Tibial nerve (tissue), 4 donors: ENCODE data around the gene MED13L.

Experiments
- EP300 ChIP-seq, 2 donors: sonication (generic); formaldehyde crosslinking; IDR thresholded peaks; one replicate each; pipeline ENCODE4 v1.6.1; 2017; ENCODE audit warnings: antibody characterized with exemption in 2 of 2, mild to moderate bottlenecking in 1 of 2
- POLR2A ChIP-seq, 2 donors: fragments of 450-650 bp; IDR thresholded peaks; one replicate each; pipeline ENCODE4 v1.6.1; 2017; ENCODE audit warnings: antibody characterized with exemption in 2 of 2, mild to moderate bottlenecking in 2 of 2, moderate library complexity in 2 of 2
- TF ChIP-seq, protein P1 (sequence below), 5 experiments: fragments of 200-600 bp in 3 of 5; fragments of 450-650 bp in 2 of 5; sonication (generic) in 3 of 5; IDR thresholded peaks; one replicate each; pipeline ENCODE4 v1.5.1; 2016 to 2019; ENCODE audit warnings: antibody characterized with exemption in 5 of 5, mild to moderate bottlenecking in 3 of 5, moderate library complexity in 2 of 5

- TF ChIP-seq, protein P1, sequence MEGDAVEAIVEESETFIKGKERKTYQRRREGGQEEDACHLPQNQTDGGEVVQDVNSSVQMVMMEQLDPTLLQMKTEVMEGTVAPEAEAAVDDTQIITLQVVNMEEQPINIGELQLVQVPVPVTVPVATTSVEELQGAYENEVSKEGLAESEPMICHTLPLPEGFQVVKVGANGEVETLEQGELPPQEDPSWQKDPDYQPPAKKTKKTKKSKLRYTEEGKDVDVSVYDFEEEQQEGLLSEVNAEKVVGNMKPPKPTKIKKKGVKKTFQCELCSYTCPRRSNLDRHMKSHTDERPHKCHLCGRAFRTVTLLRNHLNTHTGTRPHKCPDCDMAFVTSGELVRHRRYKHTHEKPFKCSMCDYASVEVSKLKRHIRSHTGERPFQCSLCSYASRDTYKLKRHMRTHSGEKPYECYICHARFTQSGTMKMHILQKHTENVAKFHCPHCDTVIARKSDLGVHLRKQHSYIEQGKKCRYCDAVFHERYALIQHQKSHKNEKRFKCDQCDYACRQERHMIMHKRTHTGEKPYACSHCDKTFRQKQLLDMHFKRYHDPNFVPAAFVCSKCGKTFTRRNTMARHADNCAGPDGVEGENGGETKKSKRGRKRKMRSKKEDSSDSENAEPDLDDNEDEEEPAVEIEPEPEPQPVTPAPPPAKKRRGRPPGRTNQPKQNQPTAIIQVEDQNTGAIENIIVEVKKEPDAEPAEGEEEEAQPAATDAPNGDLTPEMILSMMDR (IDR thresholded peaks at IDR 0.05), result no peak
- TF ChIP-seq POLR2A (IDR thresholded peaks at IDR 0.05) (no peak), EP300 (IDR thresholded peaks at IDR 0.05) (no peak)
Measured at GRCh38 chr12:116050275-116050674, 227.2 kb downstream of the MED13L start.
